ENCODE data around the gene CCNYL1. TPM values are rescaled to one million over a fixed set of nuclear protein-coding genes. Genes with fewer than 3 reads are reported as not detected.
"Not testable (repeated sequence)": the region's sequence is repeated elsewhere in the genome, so short reads cannot be mapped to it uniquely, and the experiment has no call there.

The CCNYL1 gene
- total RNA-seq, 2 experiments from 2014 or later, result 8.7 to 11.1 TPM

DNA sequence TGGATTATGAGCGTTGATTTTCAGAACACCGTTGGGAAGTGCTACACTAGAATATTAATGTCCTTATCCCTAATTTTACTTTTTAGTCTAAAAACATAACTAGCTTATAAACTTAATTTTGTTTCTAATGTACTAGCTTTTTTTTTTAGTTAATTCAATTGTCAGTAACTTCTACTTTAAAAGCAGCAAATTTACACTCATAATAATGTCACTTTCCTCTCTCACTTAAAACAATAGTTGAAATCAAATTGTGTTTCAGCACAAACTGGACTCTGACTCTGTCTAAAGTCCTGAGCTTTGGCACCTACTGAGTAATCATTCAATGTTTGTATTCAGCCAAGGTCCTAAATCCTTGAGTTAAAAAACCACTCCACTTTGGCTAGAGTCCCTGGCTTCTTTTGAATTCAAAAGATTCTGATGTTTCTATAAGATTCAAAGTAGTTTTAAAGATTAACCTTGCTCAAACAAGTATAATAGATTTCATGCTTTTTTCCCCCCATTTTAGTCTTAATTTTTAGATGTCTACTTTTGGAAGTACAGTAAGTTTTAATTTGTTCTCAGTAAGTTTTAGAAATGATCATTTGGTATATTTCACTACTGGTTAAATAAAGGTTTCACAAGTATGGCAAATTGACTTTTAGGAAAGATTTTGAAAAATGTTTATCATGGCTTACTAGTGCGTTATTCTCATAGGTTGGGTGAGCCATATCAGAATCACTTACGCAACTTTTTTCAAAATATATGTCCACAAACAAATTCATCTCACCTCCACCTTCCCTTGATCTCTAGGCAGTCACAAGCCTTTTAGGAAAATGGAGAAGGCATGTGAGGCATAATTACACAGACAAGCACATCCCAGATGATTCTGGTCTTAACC is 23.4 kb downstream of the CCNYL1 start:
- Mint-ChIP-seq H3K36me3 (ENCODE audit: low read depth) (peaks cover 35% of the 10 kb centered on the region), H3K4me3 (no peak overlapping the region), H3K4me1 (ENCODE audit: low read depth) (no peaks in the 10 kb centered on the region), H3K27me3 (no peaks in the 10 kb centered on the region), H3K27ac (no peak overlapping the region), H3K9me3 (no peaks in the 10 kb centered on the region)
- DNase-seq (no peak), ATAC-seq (ENCODE audit: poor library complexity) (no peak)
- POLR2A ChIA-PET, result interaction anchor here (0.6 to 1.4 kb wide), 2 partner anchors 108 to 1038 kb away, joined by 3 read pairs; no protein-coding TSS in a partner anchor
- CTCF ChIA-PET, result interaction anchor here (0.9 to 1.0 kb wide), 2 partner anchors 11 to 110 kb away, joined by 4 read pairs; partner anchors contain the start of gene METTL21A
- no peaks in the 10 kb centered on the region for H3K9me3 ChIP-seq (ENCODE audit: control insufficient read depth in 1 of 2, insufficient read depth in 1 of 2, low read length in 2 of 2)
- no peaks in the 10 kb centered on the region for H3K27me3 ChIP-seq (ENCODE audit: control insufficient read depth in 1 of 2, insufficient read depth in 2 of 2, low read length in 2 of 2)
- no peaks in the 10 kb centered on the region for H3K4me1 ChIP-seq (ENCODE audit: insufficient read depth, low read length)
- no peak overlapping the region for H3K4me3 ChIP-seq (ENCODE audit: low read length)
- intact Hi-C loops (cut with DNase I, micrococcal nuclease), result no loop called here
- no peak for TF ChIP-seq CTCF (IDR thresholded peaks at IDR 0.05)
- no peak overlapping the region for H3K27ac ChIP-seq (ENCODE audit: low read depth in 1 of 2, low read length in 2 of 2)
- peaks cover 12% of the 10 kb centered on the region for H3K36me3 ChIP-seq (ENCODE audit: insufficient read depth, low read length)

DNA sequence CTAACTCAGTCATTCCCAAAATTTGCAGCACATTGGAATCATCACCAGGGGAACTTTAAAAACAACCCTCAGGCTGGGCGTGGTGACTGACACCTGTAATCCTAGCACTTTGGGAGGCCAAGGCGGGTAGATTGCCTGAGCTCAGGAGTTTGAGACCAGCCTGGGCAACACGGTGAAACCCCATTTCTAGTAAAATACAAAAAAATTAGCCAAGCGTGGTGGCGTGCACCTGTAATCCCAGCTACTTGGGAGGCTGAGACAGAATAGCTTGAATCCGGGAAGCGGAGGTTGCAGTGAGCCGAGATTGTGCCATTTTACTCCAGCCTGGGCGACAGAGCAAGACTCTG is 24.0 kb downstream of the CCNYL1 start:
- H3K27me3 ChIP-seq (ENCODE audit: control insufficient read depth in 1 of 2, insufficient read depth in 2 of 2, low read length in 2 of 2); H3K36me3 ChIP-seq (ENCODE audit: insufficient read depth, low read length); H3K27ac ChIP-seq (ENCODE audit: low read depth in 1 of 2, low read length in 2 of 2); H3K27ac Mint-ChIP-seq; H3K9me3 Mint-ChIP-seq; ATAC-seq (ENCODE audit: poor library complexity); H3K4me1 ChIP-seq (ENCODE audit: insufficient read depth, low read length); POLR2A ChIA-PET; H3K4me3 ChIP-seq (ENCODE audit: low read length); CTCF ChIA-PET; H3K4me1 Mint-ChIP-seq (ENCODE audit: low read depth); H3K4me3 Mint-ChIP-seq; H3K9me3 ChIP-seq (ENCODE audit: control insufficient read depth in 1 of 2, insufficient read depth in 1 of 2, low read length in 2 of 2); intact Hi-C loops (cut with DNase I, micrococcal nuclease); H3K27me3 Mint-ChIP-seq; DNase-seq: not testable (repeated sequence)
- H3K36me3 Mint-ChIP-seq (ENCODE audit: low read depth), result peaks cover 30% of the 10 kb centered on the region

DNA sequence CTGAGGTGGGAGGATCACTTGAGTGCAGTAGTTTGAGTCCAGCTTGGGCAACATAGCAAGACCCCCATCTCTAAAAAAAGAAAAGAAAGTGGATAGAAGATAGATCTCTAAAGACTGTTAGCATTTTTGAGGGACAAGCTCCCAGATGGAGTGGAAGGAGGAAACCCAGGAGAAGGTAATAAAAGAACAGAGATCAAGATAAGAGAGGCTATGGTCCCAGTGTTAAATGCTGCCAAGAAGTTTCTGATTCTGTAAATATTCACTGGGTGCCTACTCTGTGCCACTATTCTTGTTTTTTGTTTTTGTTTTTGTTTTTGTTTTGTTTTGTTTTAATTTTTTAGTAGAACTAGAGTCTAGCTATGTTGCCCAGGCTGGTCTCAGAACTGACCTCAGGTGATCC is 32.1 kb downstream of the CCNYL1 start:
- Mint-ChIP-seq H3K27me3 (no peaks in the 10 kb centered on the region), H3K4me1 (ENCODE audit: low read depth) (no peaks in the 10 kb centered on the region), H3K27ac (no peak overlapping the region), H3K4me3 (no peak overlapping the region), H3K9me3 (no peaks in the 10 kb centered on the region), H3K36me3 (ENCODE audit: low read depth) (peaks cover 11% of the 10 kb centered on the region)
- no peak overlapping the region for H3K4me3 ChIP-seq (ENCODE audit: low read length)
- DNase-seq (no peak), ATAC-seq (ENCODE audit: poor library complexity) (no peak)
- no peak for TF ChIP-seq CTCF (IDR thresholded peaks at IDR 0.05)
- intact Hi-C loops (cut with DNase I, micrococcal nuclease), result no loop called here
- ChIA-PET CTCF (interaction anchor here (0.7 kb wide), 1 partner anchor 317 kb away, joined by 4 read pairs; no protein-coding TSS in a partner anchor), POLR2A (no interaction called here)
- H3K9me3 ChIP-seq (ENCODE audit: control insufficient read depth in 1 of 2, insufficient read depth in 1 of 2, low read length in 2 of 2), result no peaks in the 10 kb centered on the region
- no peaks in the 10 kb centered on the region for H3K27me3 ChIP-seq (ENCODE audit: control insufficient read depth in 1 of 2, insufficient read depth in 2 of 2, low read length in 2 of 2)
- H3K4me1 ChIP-seq (ENCODE audit: insufficient read depth, low read length), result no peaks in the 10 kb centered on the region
- no peak overlapping the region for H3K27ac ChIP-seq (ENCODE audit: low read depth in 1 of 2, low read length in 2 of 2)
- H3K36me3 ChIP-seq (ENCODE audit: insufficient read depth, low read length), result peaks cover 22% of the 10 kb centered on the region
